GM10248 (cell line): Measurements from ENCODE around the gene TSPEAR.

Experiments
- CTCF ChIA-PET: fragments of 300-600 bp; sonication (Branson Sonifier 250); formaldehyde crosslinking; extraction: SDS; loops from one replicate; lab custom pipeline; 2021; ENCODE audit warnings: antibody characterized with exemption; lab: Yijun Ruan, JAX
- POLR2A ChIA-PET: fragments of 350-650 bp; sonication (Branson Sonifier 250); formaldehyde crosslinking; extraction: SDS; loops from one replicate; lab custom pipeline; 2020; ENCODE audit warnings: antibody characterized with exemption; lab: Yijun Ruan, JAX
- DNase-seq: peaks from one replicate; pipeline ENCODE4 v3.0.0; 2012; ENCODE audit errors: extremely low spot score
- TF ChIP-seq, protein P1 (sequence below): IDR thresholded peaks from 2 replicates; pipeline ENCODE4 v1.5.1; 2012; ENCODE audit warnings: mild to moderate bottlenecking, low read depth; ENCODE audit errors: extremely low read depth, missing control alignments, control extremely low read depth

TSPEAR gene

GRCh38 chr21:44462834-44463200 is 248.6 kb downstream of the TSPEAR start:
- ChIA-PET CTCF (no interaction called here), POLR2A (no interaction called here)
- TF ChIP-seq, protein P1, sequence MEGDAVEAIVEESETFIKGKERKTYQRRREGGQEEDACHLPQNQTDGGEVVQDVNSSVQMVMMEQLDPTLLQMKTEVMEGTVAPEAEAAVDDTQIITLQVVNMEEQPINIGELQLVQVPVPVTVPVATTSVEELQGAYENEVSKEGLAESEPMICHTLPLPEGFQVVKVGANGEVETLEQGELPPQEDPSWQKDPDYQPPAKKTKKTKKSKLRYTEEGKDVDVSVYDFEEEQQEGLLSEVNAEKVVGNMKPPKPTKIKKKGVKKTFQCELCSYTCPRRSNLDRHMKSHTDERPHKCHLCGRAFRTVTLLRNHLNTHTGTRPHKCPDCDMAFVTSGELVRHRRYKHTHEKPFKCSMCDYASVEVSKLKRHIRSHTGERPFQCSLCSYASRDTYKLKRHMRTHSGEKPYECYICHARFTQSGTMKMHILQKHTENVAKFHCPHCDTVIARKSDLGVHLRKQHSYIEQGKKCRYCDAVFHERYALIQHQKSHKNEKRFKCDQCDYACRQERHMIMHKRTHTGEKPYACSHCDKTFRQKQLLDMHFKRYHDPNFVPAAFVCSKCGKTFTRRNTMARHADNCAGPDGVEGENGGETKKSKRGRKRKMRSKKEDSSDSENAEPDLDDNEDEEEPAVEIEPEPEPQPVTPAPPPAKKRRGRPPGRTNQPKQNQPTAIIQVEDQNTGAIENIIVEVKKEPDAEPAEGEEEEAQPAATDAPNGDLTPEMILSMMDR: no peak
- no peak for DNase-seq

DNA sequence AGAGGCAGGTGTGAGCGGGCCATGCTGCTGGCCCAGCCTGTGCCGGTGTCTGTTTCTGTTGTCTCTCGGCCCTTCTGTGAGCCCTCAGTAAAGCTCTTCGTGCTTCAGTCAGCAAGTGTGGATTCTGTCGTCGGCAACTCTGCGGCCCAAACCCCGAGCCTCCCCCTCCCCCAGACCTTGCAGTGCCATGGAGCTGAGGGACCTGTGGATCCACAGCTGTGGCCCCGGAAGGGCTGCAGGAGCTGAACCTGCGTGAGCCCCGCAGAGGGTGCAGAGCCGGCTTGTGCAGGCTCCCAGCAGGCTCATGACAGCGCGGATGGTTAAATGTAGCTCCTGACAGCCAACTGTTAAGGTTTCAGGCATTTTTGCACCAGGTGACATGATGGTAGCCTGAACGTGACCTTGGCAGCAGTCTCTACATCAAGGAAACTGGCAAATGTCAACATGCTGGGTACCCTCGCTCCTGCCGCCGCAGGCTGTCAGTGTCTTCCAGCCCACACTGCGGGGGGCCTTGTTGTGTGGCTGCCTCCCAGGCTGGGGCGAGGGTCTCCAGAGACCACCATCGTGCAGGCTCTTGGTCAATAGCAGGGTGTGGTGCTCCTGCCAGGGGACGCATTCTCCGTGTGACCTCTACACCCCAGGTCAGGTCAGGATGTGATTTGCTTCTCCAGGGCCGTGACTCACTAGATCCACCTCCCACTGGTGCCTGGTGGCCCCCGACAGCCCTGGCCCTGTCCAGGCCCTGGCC is 249.1 kb downstream of the TSPEAR start:
- POLR2A ChIA-PET: no interaction called here
- CTCF ChIA-PET: no interaction called here
- DNase-seq: no peak
- TF ChIP-seq, protein P1: no peak

DNA sequence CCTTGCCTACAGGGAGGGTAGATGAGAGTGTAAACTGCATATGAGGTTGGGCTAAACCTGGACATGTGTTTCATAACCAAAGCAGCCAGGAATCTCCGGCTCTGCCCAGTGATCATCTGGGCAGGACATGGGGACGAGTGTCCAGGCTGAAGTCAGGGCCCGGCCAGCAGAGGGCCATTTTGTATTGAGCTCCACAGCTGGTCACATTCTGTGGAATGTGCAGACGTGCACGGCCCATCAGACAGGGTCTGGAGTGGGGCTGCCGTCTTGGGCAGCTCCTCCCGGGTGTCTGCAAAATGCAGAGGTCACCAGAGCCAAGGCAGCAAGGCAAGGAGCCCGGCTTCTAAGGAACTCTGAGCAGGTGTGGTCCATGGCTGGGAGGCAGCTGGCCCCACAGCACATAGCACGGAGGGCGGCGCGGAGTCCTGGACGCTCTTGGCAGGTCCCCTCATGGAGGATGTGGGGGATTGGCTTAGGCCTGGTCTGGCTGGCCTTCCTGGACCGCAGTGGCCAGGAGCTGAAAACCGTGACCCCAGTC is 249.8 kb downstream of the TSPEAR start:
- TF ChIP-seq, protein P1: no peak
- ChIA-PET POLR2A (no interaction called here), CTCF (no interaction called here)
- DNase-seq: no peak

DNA sequence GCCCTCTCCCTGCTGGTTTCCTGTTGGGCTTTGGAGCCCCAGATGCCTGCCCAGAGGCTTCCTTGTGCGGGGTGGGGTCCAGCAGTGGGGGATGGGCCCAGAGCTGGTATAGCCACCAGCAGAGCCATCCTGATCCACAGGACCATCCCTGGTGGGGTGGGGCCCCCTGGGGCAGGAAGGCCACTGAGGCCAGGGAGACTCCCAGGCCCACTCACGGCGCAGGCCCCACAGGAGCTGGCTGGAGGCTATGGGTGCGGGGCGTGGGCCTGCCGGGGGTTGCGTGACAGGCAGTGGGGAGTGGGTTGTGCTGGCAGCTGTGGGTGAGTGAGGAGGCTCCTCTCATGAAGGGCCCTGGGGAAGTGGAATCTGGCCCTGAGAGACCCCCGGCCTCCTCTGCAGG is 250.4 kb downstream of the TSPEAR start:
- TF ChIP-seq, protein P1: no peak
- ChIA-PET POLR2A (no interaction called here), CTCF (no interaction called here)
- no peak for DNase-seq

DNA sequence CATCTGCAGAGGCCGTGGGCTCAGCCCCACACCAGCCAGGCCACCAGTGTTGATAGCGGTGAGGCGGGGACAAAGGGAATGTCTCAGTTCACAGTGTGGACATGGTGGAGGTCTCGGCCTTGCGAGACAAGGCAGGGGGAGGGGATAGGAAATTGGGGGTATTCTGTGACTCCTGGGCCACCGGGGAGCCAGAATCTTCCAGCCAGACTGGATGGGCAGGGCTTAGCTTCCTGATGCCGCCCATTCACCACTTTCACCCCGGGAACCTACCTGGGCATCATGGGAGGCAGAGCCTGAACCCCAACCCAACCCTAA is 251.0 kb downstream of the TSPEAR start:
- no peak for DNase-seq
- TF ChIP-seq, protein P1: no peak
- ChIA-PET POLR2A (no interaction called here), CTCF (no interaction called here)

DNA sequence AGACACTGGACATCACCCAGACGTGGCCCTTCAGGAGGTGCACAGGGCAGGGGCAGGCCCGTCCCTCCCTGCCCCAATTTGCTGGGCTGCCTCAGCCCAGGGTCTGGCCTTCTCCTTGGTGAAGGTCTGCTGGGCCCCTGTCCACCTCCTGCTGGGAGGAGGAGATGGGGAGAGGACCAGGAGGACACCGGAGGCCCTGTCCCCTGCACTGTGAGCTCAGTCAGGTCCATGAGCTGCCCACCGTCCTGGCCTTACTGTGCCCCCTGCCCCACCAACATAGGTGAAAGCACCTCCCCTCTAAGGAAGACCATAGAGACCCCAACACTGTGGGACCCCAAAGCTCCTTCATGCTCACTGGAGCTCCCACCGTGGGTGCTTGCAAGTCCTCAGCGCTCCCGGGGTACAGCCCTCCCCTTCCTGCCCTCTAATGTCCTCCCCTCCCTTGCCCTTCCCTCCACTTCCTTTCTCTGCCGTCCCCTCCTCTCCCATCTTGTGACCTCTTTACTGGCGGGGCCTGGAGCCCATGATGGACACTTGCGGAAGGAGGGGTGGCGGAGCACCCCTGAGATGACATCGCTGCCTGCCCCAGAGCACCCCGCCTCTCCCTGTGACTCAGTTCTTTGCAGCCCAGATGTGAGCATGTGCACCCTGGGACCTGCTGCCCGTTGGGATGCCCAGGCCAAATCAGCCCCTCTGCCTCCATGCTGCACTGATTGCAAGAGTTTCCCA is 251.5 kb downstream of the TSPEAR start:
- CTCF ChIA-PET: no interaction called here
- TF ChIP-seq, protein P1: no peak
- POLR2A ChIA-PET: no interaction called here
- DNase-seq: no peak
